ENCODE data around the gene ZNF816.

GRCh38 chr19:52949422-52949821 lies 13.3 kb downstream of the ZNF816 start:
- TF ChIP-seq CTCF (IDR thresholded peaks at IDR 0.05; ENCODE audit: insufficient read depth, low read length, poor library complexity, severe bottlenecking) (no peak), EZH2phosphoT487 (conservative IDR thresholded peaks at IDR 0.05; ENCODE audit: low read length) (no peak)

All from SU-DHL-6 (cell line).